K562 (cell line): ENCODE results near the gene RAB6B. TPM values are rescaled to one million over a fixed set of nuclear protein-coding genes. Genes with fewer than 3 reads are reported as not detected.

Source experiments
- ATAC-seq: fragments of 200-7000 bp; cut with Tn5 transposase; 3 replicates; pipeline ENCODE4 v1.9.1; 2020; ENCODE audit warnings: moderate library complexity
- BruUV-seq: library from RNA; stranded (reverse); fragments of 400-500 nt; replicated peaks from 2 replicates; lab custom pipeline; 2021; lab: Mats Ljungman, UMichigan
- CTCF ChIA-PET: fragments of 300-600 bp; formaldehyde crosslinking; extraction: SDS; loops from one replicate; lab custom pipeline; 2021; ENCODE audit warnings: low intra/inter-chr PET ratio; lab: Yijun Ruan, JAX
- POLR2A ChIA-PET: fragments of 300-600, 350-650 bp; sonication (Branson Sonifier 250); formaldehyde crosslinking; extraction: SDS; loops from one replicate; lab custom pipeline; 2021; ENCODE audit warnings: antibody characterized with exemption, inconsistent platforms; lab: Yijun Ruan, JAX
- DNase-seq, 4 experiments: peaks; one replicate each; pipeline versions ENCODE4 v3.0.0 to v3.0.0-alpha.2; 2011 to 2018; ENCODE audit warnings: low spot score in 3 of 4, mixed read lengths in 3 of 4; ENCODE audit errors: extremely low read depth in 1 of 4
- FAIRE-seq: peaks from 2 replicates; lab custom pipeline; 2011; peaks lifted over from hg19 to GRCh38; lab: Jason Lieb, UNC
- H2AFZ ChIP-seq: 2 replicates; pipeline ENCODE4 v1.6.0; 2011; ENCODE audit warnings: low read depth, low read length, control low read depth, inconsistent platforms
- H3K27ac ChIP-seq: fragments of 200-600 bp; 3 replicates; pipeline ENCODE4 v1.8.0; 2011; ENCODE audit warnings: low read depth, mild to moderate bottlenecking, control low read depth, inconsistent platforms, low read length, moderate library complexity, mixed read lengths; ENCODE audit errors: extremely low read depth
- H3K27me3 ChIP-seq, 2 experiments: fragments of 300-600 bp in 1 of 2; 2 replicates in 1 of 2; 3 replicates in 1 of 2; pipeline versions ENCODE4 v1.6.0 to v1.8.0; 2011; ENCODE audit warnings: inconsistent platforms in 2 of 2, low read length in 2 of 2, mild to moderate bottlenecking in 1 of 2, mixed read lengths in 1 of 2, moderate library complexity in 1 of 2; ENCODE audit not compliant: control insufficient read depth in 2 of 2, insufficient read depth in 2 of 2
- H3K36me3 ChIP-seq: fragments of 300-600 bp; 3 replicates; pipeline ENCODE4 v1.8.0; 2011; ENCODE audit warnings: mild to moderate bottlenecking, low read length, inconsistent platforms; ENCODE audit not compliant: control insufficient read depth, insufficient read depth
- H3K4me1 ChIP-seq, 2 experiments: fragments of 200-600 bp in 1 of 2; replicated peaks in 1 of 2; 2 replicates in 1 of 2; 3 replicates in 1 of 2; pipeline versions ENCODE4 v1.5.1 to v1.8.0; 2011; ENCODE audit warnings: inconsistent platforms in 2 of 2, low read length in 2 of 2, mild to moderate bottlenecking in 1 of 2, mixed read lengths in 1 of 2, moderate library complexity in 1 of 2; ENCODE audit not compliant: control insufficient read depth in 2 of 2, insufficient read depth in 2 of 2
- H3K4me2 ChIP-seq: 2 replicates; pipeline ENCODE4 v1.6.1; 2011; ENCODE audit warnings: low read length, control low read depth, inconsistent platforms, mixed read lengths; ENCODE audit not compliant: insufficient read depth
- H3K4me3 ChIP-seq: fragments of 200-600 bp; sonication (generic), shearing (Covaris generic); 2 replicates; pipeline ENCODE4 v1.5.1; 2016; ENCODE audit warnings: control low read depth, inconsistent platforms
- H3K79me2 ChIP-seq: fragments of 200-600 bp; 3 replicates; pipeline ENCODE4 v1.8.0; 2011; ENCODE audit warnings: low read length, inconsistent platforms; ENCODE audit not compliant: control insufficient read depth, insufficient read depth
- H3K9ac ChIP-seq, 2 experiments: 2 replicates each; pipeline versions ENCODE4 v1.6.0 to v1.6.1; 2011; ENCODE audit warnings: low read depth in 2 of 2, low read length in 2 of 2, control low read depth in 1 of 2, inconsistent platforms in 1 of 2, mild to moderate bottlenecking in 1 of 2, mixed read lengths in 1 of 2; ENCODE audit not compliant: insufficient read depth in 1 of 2
- H3K9me1 ChIP-seq: one replicate; pipeline ENCODE4 v1.6.0; 2011; ENCODE audit warnings: inconsistent platforms, mild to moderate bottlenecking, low read length, moderate library complexity; ENCODE audit not compliant: control insufficient read depth, insufficient read depth
- H3K9me3 ChIP-seq: replicated peaks from 2 replicates; pipeline ENCODE4 v1.5.1; 2011; ENCODE audit warnings: low read depth, low read length, inconsistent platforms; ENCODE audit not compliant: control insufficient read depth, insufficient read depth
- H4K20me1 ChIP-seq: replicated peaks from 2 replicates; pipeline ENCODE4 v1.6.1; 2011; ENCODE audit warnings: low read length, inconsistent platforms, mixed read lengths; ENCODE audit not compliant: control insufficient read depth, insufficient read depth
- HMGN3 ChIP-seq: IDR thresholded peaks from 2 replicates; pipeline ENCODE4 v1.6.1; 2011; ENCODE audit warnings: borderline replicate concordance, low read depth, mild to moderate bottlenecking, mixed read lengths, low read length; ENCODE audit not compliant: insufficient read length; ENCODE audit errors: extremely low read depth
- KLF13 ChIP-seq: fragments of 450-650 bp; IDR thresholded peaks from 2 replicates; pipeline ENCODE4 v1.6.1; 2016; ENCODE audit warnings: missing genetic modification characterization, low read depth, mild to moderate bottlenecking, missing compliant biosample characterization, moderate library complexity, borderline replicate concordance
- MEIS2 ChIP-seq: fragments of 450-650 bp; IDR thresholded peaks from 2 replicates; pipeline ENCODE4 v1.6.1; 2014; ENCODE audit warnings: mild to moderate bottlenecking; ENCODE audit not compliant: partially characterized antibody
- ZFP1 ChIP-seq: fragments of 450-650 bp; formaldehyde crosslinking; IDR thresholded peaks from 2 replicates; pipeline ENCODE4 v1.4.0; 2020; ENCODE audit warnings: mild to moderate bottlenecking, mixed read lengths
- ZNF124 ChIP-seq: sonication (generic); formaldehyde crosslinking; IDR thresholded peaks from 2 replicates; pipeline ENCODE4 v1.8.1; 2022; ENCODE audit warnings: missing genetic modification reagents
- WGBS: fragments of 100-300 bp; shearing (Covaris generic); methylation state at CpG from one replicate; pipeline ENCODE4 v1.1.6; 2016; ENCODE audit warnings: low coverage, mixed read lengths; ENCODE audit not compliant: insufficient coverage; ENCODE audit errors: missing lambda C conversion rate; 5-methylcytosine and 5-hydroxymethylcytosine counted together
- in situ Hi-C: fragments of 300-500 bp; cut with MboI; formaldehyde crosslinking; loops from 4 replicates; pipeline ENCODE4 v1.15.0; 2018; ENCODE audit warnings: inconsistent platforms, mixed read lengths
- intact Hi-C: fragments of 100-400 bp; cut with micrococcal nuclease; formaldehyde crosslinking; loops from 2 replicates; pipeline ENCODE4 v1.14.2; 2022
- polyA plus RNA-seq, 8 experiments: library from polyadenylated mRNA; depleted of rRNA in 4 of 8; stranded (reverse) in 5 of 8; unstranded in 3 of 8; fragments of >200 nt; fragmentation: Nextera tagmentation in 2 of 8; fragmentation: Illumina TruSeq in 1 of 8; extraction: Ambion mirVana in 2 of 8; extraction: Trizol in 1 of 8; gene quantifications; 2 replicates each; pipeline versions ENCODE4 v1.2.1 to v1.2.3, GENCODE V29; 2011 to 2014; ENCODE audit warnings: inconsistent platforms in 1 of 8, missing spikeins in 1 of 8
- total RNA-seq, 7 experiments: library from RNA; depleted of rRNA in 6 of 7; stranded (reverse); fragments of >200 nt in 6 of 7; fragmentation: Illumina TruSeq in 2 of 7; extraction: Trizol in 2 of 7; gene quantifications; 2 replicates each; pipeline versions ENCODE4 v1.2.1 to v1.2.3, GENCODE V29; 2011 to 2021; ENCODE audit warnings: low replicate concordance in 1 of 7
- TF ChIP-seq, protein P1 (sequence below): fragments of 450-650 bp; IDR thresholded peaks from 2 replicates; pipeline ENCODE4 v1.6.1; 2016
- TF ChIP-seq, protein P2 (sequence below), 2 experiments: IDR thresholded peaks in 1 of 2; conservative IDR thresholded peaks in 1 of 2; 2 replicates each; pipeline ENCODE4 v1.6.1; 2016; ENCODE audit warnings: low read depth in 2 of 2, mild to moderate bottlenecking in 1 of 2, missing compliant biosample characterization in 1 of 2, missing genetic modification characterization in 1 of 2, moderate library complexity in 1 of 2

RAB6B gene
- total and polyA plus RNA-seq, 9 of the 15 experiments (the other 6 are each of a cell fraction or from before 2014, with no cell fraction given), result 0.60 to 18.1 (median 1.5) TPM

DNA sequence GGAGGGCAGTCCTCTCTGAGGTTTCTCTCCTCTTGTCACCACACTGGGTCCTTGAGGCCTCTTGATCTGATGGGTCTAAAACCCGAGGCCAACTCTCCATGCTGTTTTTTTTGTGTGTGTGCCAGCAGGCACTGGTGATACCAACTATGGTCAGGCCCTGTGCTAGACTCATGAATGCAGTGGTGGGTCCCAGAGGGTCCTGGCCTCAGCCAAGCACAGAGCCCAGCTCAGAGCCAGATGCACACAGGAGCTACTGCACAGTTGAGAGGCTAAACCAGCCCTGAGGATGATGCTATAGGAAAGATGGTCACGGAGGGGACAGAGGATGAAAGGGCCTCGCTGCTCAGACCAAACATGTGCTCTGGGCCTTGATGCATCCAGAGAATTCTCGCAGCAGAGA lies 33.5 kb downstream of the RAB6B start (continued):
- TF ChIP-seq ZFP1, result no peak

DNA sequence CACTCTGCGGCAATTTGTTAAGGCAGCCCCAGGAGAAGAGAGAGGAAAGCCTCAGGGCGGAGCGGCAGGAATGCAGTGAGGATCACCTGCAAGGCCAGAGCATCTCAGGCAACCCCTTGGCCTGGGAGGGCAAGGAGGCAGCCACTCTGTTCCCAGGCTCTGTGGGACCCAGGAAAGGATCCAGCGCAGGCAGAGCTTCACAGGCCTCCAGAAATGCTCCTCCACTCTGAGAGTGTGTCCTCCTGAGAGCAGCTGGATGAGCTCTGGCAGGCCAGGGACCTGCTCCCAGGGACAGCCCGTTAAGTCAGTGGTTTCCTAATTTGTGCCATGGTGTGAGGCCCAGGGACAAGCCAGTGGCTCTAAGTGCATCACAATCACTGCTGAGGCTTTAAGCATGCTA lies 35.2 kb downstream of the RAB6B start:
- Histone ChIP-seq H2AFZ (no peak overlapping the region), H4K20me1 (no peaks in the 10 kb centered on the region), H3K9ac (no peak overlapping the region), H3K36me3 (no peaks in the 10 kb centered on the region), H3K79me2 (no peaks in the 10 kb centered on the region), H3K9me3 (no peaks in the 10 kb centered on the region), H3K9me1 (no peaks in the 10 kb centered on the region), H3K4me3 (no peak overlapping the region), H3K27me3 (no peaks in the 10 kb centered on the region), H3K4me2 (no peak overlapping the region), H3K27ac (no peak overlapping the region), H3K4me1 (peaks cover 23 to 24% of the 10 kb centered on the region in 2 experiments; a peak in 4 of 5 replicates)
- in situ Hi-C loops, result no loop called here
- no peak for FAIRE-seq
- no peak for ATAC-seq
- POLR2A ChIA-PET, result no interaction called here
- BruUV-seq, result no TSS peak
- TF ChIP-seq ZNF124 (CRISPR knock-in tag), result no peak
- 71% methylated on average over 3 of the region's 5 CpGs for WGBS
- intact Hi-C loops, result no loop called here
- no peak for DNase-seq
- CTCF ChIA-PET, result no interaction called here

DNA sequence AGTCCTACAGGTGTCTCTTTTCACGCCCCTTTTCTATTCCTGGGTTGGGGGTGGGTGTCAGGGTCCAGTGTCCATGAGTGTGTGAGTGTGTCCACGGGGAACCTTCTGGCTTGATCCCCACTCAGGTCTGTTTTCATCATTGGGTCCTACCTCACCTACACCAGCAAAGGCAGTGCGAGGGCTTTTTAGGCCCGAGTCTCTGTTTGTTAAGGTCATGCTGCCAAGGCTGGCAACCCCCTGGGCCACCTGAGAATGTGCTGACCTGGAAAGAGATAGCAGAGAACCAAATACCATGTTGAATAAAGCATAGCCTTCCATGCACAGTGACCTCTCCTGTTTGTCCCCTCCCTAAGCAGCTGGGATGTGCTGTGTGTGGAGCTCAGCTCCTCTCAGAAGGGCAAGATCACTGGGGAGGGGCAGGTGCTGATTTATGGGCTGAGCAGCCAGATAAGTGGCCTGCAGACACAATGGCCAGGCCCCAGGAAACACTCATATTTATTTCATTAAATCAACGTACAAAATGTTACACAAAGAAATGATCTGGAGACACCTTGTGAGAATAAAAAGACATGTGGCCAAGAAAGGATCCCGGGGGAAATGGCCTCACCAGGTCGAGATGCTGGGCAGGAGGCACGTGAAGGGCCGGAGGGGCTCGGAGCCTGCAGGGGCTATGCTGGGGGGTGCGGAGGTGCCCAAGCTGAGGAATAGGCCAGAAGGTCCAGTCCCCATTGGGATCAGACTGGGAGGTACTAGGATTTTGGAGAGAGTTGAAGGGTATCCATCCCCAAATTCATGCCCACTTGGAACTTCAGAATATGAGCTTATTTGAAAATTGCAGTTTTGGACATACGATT lies 36.1 kb downstream of the RAB6B start:
- CTCF ChIA-PET, result no interaction called here
- H4K20me1 ChIP-seq, result no peaks in the 10 kb centered on the region
- no peak overlapping the region for H2AFZ ChIP-seq
- TF ChIP-seq KLF13, result no peak
- TF ChIP-seq, protein P1, sequence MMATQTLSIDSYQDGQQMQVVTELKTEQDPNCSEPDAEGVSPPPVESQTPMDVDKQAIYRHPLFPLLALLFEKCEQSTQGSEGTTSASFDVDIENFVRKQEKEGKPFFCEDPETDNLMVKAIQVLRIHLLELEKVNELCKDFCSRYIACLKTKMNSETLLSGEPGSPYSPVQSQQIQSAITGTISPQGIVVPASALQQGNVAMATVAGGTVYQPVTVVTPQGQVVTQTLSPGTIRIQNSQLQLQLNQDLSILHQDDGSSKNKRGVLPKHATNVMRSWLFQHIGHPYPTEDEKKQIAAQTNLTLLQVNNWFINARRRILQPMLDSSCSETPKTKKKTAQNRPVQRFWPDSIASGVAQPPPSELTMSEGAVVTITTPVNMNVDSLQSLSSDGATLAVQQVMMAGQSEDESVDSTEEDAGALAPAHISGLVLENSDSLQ, result peak; percentile 88
- peak; percentile 93 for TF ChIP-seq MEIS2
- TF ChIP-seq, protein P2, sequence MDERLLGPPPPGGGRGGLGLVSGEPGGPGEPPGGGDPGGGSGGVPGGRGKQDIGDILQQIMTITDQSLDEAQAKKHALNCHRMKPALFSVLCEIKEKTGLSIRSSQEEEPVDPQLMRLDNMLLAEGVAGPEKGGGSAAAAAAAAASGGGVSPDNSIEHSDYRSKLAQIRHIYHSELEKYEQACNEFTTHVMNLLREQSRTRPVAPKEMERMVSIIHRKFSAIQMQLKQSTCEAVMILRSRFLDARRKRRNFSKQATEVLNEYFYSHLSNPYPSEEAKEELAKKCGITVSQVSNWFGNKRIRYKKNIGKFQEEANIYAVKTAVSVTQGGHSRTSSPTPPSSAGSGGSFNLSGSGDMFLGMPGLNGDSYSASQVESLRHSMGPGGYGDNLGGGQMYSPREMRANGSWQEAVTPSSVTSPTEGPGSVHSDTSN (CRISPR knock-in tag; IDR thresholded peaks at IDR 0.05; ENCODE audit: low read depth), result no peak
- TF ChIP-seq, protein P2 (tag; conservative IDR thresholded peaks at IDR 0.05; ENCODE audit: low read depth), result peak; percentile 85
- no peak for TF ChIP-seq HMGN3
- H3K4me3 ChIP-seq, result no peak overlapping the region
- H3K27ac ChIP-seq, result no peak overlapping the region
- H3K9ac ChIP-seq, result peak overlapping the region in 1 of 2 experiments; percentile 56; a peak in 1 of 4 replicates
- H3K4me2 ChIP-seq, result no peak overlapping the region
- WGBS, result 43% methylated on average over 7 of the region's 12 CpGs
- no TSS peak for BruUV-seq
- peaks cover 24 to 26% of the 10 kb centered on the region in 2 experiments; a peak in 4 of 5 replicates for H3K4me1 ChIP-seq
- in situ Hi-C loops, result no loop called here
- H3K9me3 ChIP-seq, result no peaks in the 10 kb centered on the region
- peak; percentile 77 for ATAC-seq
- no peaks in the 10 kb centered on the region for H3K79me2 ChIP-seq
- intact Hi-C loops, result no loop called here
- FAIRE-seq, result peak; percentile 77
- H3K36me3 ChIP-seq, result no peaks in the 10 kb centered on the region
- no peaks in the 10 kb centered on the region for H3K9me1 ChIP-seq
- H3K27me3 ChIP-seq, result no peaks in the 10 kb centered on the region
- DNase-seq, result peak in 1 of 4 experiments; percentile 35
- POLR2A ChIA-PET, result no interaction called here
